HepG2 (cell line): ENCODE measurements around the gene CYYR1. TPM values are rescaled to one million over a fixed set of nuclear protein-coding genes. Genes with fewer than 3 reads are reported as not detected.

Experiments used
- ATAC-seq: fragments of 200-7000 bp; cut with Tn5 transposase; 3 replicates; pipeline ENCODE4 v1.9.1; 2020; ENCODE audit warnings: mild to moderate bottlenecking, moderate library complexity
- BruUV-seq: library from RNA; stranded (reverse); fragments of 400-500 nt; replicated peaks from 2 replicates; lab custom pipeline; 2021; lab: Mats Ljungman, UMichigan
- CTCF ChIA-PET: fragments of 300-600 bp; formaldehyde crosslinking; extraction: SDS; loops from one replicate; lab custom pipeline; 2021; ENCODE audit warnings: low total read pairs, inconsistent platforms, low intra/inter-chr PET ratio; lab: Yijun Ruan, JAX
- POLR2A ChIA-PET: fragments of 350-600 bp; sonication (Branson Sonifier 250); formaldehyde crosslinking; loops from one replicate; lab custom pipeline; 2020; ENCODE audit warnings: antibody characterized with exemption, inconsistent platforms; lab: Yijun Ruan, JAX
- DNase-seq: peaks from one replicate; pipeline ENCODE4 v3.0.0-alpha.2; 2015; ENCODE audit warnings: low spot score
- FAIRE-seq: peaks from 3 replicates; lab custom pipeline; 2011; peaks lifted over from hg19 to GRCh38; lab: Jason Lieb, UNC
- H2AFZ ChIP-seq: one replicate; pipeline ENCODE4 v1.6.1; 2011; ENCODE audit warnings: low read length, inconsistent platforms
- H3K27ac ChIP-seq: fragments of 300-600 bp; 3 replicates; pipeline ENCODE4 v1.8.0; 2011; ENCODE audit warnings: mixed run types, mild to moderate bottlenecking, mixed read lengths, low read length, inconsistent platforms; ENCODE audit not compliant: insufficient read depth; ENCODE audit errors: extremely low read length
- H3K27me3 ChIP-seq, 2 experiments: fragments of 200-600 bp in 1 of 2; 2 replicates in 1 of 2; 3 replicates in 1 of 2; pipeline versions ENCODE4 v1.6.0 to v1.8.0; 2011; ENCODE audit warnings: low read length in 2 of 2, mild to moderate bottlenecking in 2 of 2, moderate library complexity in 2 of 2, inconsistent platforms in 1 of 2; ENCODE audit not compliant: insufficient read depth in 2 of 2, control insufficient read depth in 1 of 2
- H3K36me3 ChIP-seq, 2 experiments: fragments of 200-600 bp in 1 of 2; replicated peaks in 1 of 2; 2 replicates in 1 of 2; 3 replicates in 1 of 2; pipeline versions ENCODE4 v1.5.1 to v1.8.0; 2011; ENCODE audit warnings: low read length in 2 of 2, inconsistent platforms in 1 of 2; ENCODE audit not compliant: insufficient read depth in 2 of 2, control insufficient read depth in 1 of 2
- H3K4me1 ChIP-seq: 2 replicates; pipeline ENCODE4 v1.5.1; 2012; ENCODE audit warnings: low read length, inconsistent platforms; ENCODE audit not compliant: insufficient read depth
- H3K4me2 ChIP-seq: 2 replicates; pipeline ENCODE4 v1.6.0; 2011; ENCODE audit warnings: low read depth, low read length, inconsistent platforms
- H3K4me3 ChIP-seq, 3 experiments: fragments of 200-600 bp in 1 of 3; sonication (generic), shearing (Covaris generic) in 1 of 3; replicated peaks in 1 of 3; 2 replicates each; pipeline ENCODE4 v1.5.1; 2011 to 2016; ENCODE audit warnings: low read length in 3 of 3, inconsistent platforms in 2 of 3, low read depth in 2 of 3, mild to moderate bottlenecking in 2 of 3, control low read depth in 1 of 3, mixed read lengths in 1 of 3; ENCODE audit not compliant: insufficient read depth in 1 of 3
- H3K79me2 ChIP-seq: one replicate; pipeline ENCODE4 v1.6.1; 2011; ENCODE audit warnings: low read length, inconsistent platforms; ENCODE audit not compliant: insufficient read depth
- H3K9ac ChIP-seq: 2 replicates; pipeline ENCODE4 v1.6.0; 2011; ENCODE audit warnings: mild to moderate bottlenecking, low read depth, low read length, inconsistent platforms; ENCODE audit not compliant: insufficient read depth
- H3K9me3 ChIP-seq: 2 replicates; pipeline ENCODE4 v1.5.1; 2012; ENCODE audit warnings: mild to moderate bottlenecking, low read length
- H4K20me1 ChIP-seq: 2 replicates; pipeline ENCODE4 v1.6.0; 2011; ENCODE audit warnings: inconsistent platforms, mild to moderate bottlenecking, low read length, moderate library complexity; ENCODE audit not compliant: insufficient read depth
- AKAP8 ChIP-seq: sonication (generic); formaldehyde crosslinking; IDR thresholded peaks from 2 replicates; pipeline ENCODE4 v1.5.1; 2020; ENCODE audit warnings: mild to moderate bottlenecking, missing genetic modification reagents
- BRD4 ChIP-seq: sonication (generic); formaldehyde crosslinking; IDR thresholded peaks from 2 replicates; pipeline ENCODE4 v1.4.0; 2020; ENCODE audit warnings: missing genetic modification reagents
- ZFX ChIP-seq: sonication (generic); formaldehyde crosslinking; IDR thresholded peaks from 2 replicates; pipeline ENCODE4 v1.4.0; 2020; ENCODE audit warnings: mild to moderate bottlenecking, low read depth, missing genetic modification reagents, moderate library complexity
- WGBS: methylation state at CpG from one replicate; pipeline ENCODE4 v1.1.6; 2017; ENCODE audit warnings: low lambda C conversion rate; 5-methylcytosine and 5-hydroxymethylcytosine counted together
- in situ Hi-C: cut with HindIII; loops from 2 replicates; pipeline ENCODE4 v1.10.0; 2017; ENCODE audit warnings: low pct_unique_long_range_greater_than_20kb; ENCODE audit not compliant: extremely low pct_ligation_motif_present
- intact Hi-C: fragments of 100-400 bp; cut with micrococcal nuclease; formaldehyde crosslinking; loops from one replicate; pipeline ENCODE4 v1.10.0; 2022; ENCODE audit not compliant: unreplicated experiment
- polyA plus RNA-seq, 8 experiments: library from polyadenylated mRNA; depleted of rRNA in 3 of 8; stranded (reverse) in 7 of 8; unstranded in 1 of 8; fragments of >200 nt; fragmentation: Illumina TruSeq in 4 of 8; extraction: Trizol in 4 of 8; gene quantifications; 2 replicates each; pipeline versions ENCODE4 v1.2.1 to v1.2.3, GENCODE V29; 2011 to 2016; ENCODE audit warnings: low read depth in 4 of 8, missing spikeins in 1 of 8, mixed read lengths in 1 of 8; ENCODE audit not compliant: insufficient read depth in 1 of 8
- total RNA-seq, 5 experiments: library from RNA; depleted of rRNA; stranded (reverse); fragments of >200 nt; fragmentation: Illumina TruSeq; extraction: Trizol; gene quantifications; 2 replicates each; pipeline ENCODE4 v1.2.3, GENCODE V29; 2016; ENCODE audit warnings: low read depth in 1 of 5
- TF ChIP-seq, protein P1 (sequence below): sonication (generic); formaldehyde crosslinking; IDR thresholded peaks from 2 replicates; pipeline ENCODE4 v1.5.1; 2020; ENCODE audit warnings: missing genetic modification reagents, mild to moderate bottlenecking, borderline replicate concordance
- TF ChIP-seq, protein P2 (sequence below): IDR thresholded peaks from 2 replicates; pipeline ENCODE4 v1.6.1; 2012; ENCODE audit warnings: low read depth, low read length, improper control_type of control experiment
- TF ChIP-seq, protein P3 (sequence below): sonication (generic); formaldehyde crosslinking; IDR thresholded peaks from 2 replicates; pipeline ENCODE4 v1.8.0; 2022; ENCODE audit warnings: missing genetic modification reagents, mild to moderate bottlenecking, inconsistent platforms, borderline replicate concordance
- TF ChIP-seq, protein P4 (sequence below): sonication (generic); formaldehyde crosslinking; IDR thresholded peaks from 2 replicates; pipeline ENCODE4 v1.4.0; 2020; ENCODE audit warnings: missing genetic modification reagents
- TF ChIP-seq, protein P5 (sequence below): sonication (generic); formaldehyde crosslinking; IDR thresholded peaks from 2 replicates; pipeline ENCODE4 v1.4.0; 2020; ENCODE audit warnings: low read depth, missing genetic modification reagents

The CYYR1 gene
- total and polyA plus RNA-seq, 2 of the 13 experiments (the other 11 are each of a cell fraction or from before 2014, with no cell fraction given): not detected

DNA sequence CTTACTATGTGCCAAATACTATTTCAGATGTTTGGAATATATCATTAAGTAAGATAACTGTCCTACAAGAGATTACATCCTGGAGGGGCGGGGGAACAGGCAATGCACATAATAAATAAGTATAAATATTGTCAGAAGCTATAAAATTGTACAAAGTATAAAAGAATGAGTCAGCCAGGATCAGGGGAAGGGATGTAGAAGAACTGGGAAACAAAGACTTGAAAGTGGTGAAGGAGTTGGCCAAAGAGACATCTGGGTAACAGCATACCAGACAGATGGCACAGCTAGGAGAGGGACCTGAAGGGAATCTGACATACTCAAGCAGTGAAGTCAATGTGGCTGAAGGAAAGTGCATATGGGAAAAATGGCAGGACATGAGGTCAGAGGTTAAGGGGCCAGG lies 53.9 kb downstream of the CYYR1 start:
- DNase-seq (no peak), ATAC-seq (no peak), FAIRE-seq (no peak)
- CTCF ChIA-PET: no interaction called here
- in situ Hi-C loops: no loop called here
- H3K4me2 ChIP-seq: no peak overlapping the region
- WGBS: 0% methylated on average over 1 of the region's 1 CpG
- no TSS peak for BruUV-seq
- H3K9me3 ChIP-seq: peaks cover 82% of the 10 kb centered on the region
- H3K9ac ChIP-seq: no peak overlapping the region
- H3K4me3 ChIP-seq: no peak overlapping the region
- H3K4me1 ChIP-seq: no peaks in the 10 kb centered on the region
- H3K79me2 ChIP-seq: no peaks in the 10 kb centered on the region
- POLR2A ChIA-PET: no interaction called here
- no peaks in the 10 kb centered on the region for H3K27me3 ChIP-seq
- intact Hi-C loops: no loop called here
- H3K27ac ChIP-seq: no peak overlapping the region
- no peaks in the 10 kb centered on the region for H4K20me1 ChIP-seq
- H2AFZ ChIP-seq: no peak overlapping the region
- H3K36me3 ChIP-seq: no peaks in the 10 kb centered on the region
- TF ChIP-seq, protein P1, sequence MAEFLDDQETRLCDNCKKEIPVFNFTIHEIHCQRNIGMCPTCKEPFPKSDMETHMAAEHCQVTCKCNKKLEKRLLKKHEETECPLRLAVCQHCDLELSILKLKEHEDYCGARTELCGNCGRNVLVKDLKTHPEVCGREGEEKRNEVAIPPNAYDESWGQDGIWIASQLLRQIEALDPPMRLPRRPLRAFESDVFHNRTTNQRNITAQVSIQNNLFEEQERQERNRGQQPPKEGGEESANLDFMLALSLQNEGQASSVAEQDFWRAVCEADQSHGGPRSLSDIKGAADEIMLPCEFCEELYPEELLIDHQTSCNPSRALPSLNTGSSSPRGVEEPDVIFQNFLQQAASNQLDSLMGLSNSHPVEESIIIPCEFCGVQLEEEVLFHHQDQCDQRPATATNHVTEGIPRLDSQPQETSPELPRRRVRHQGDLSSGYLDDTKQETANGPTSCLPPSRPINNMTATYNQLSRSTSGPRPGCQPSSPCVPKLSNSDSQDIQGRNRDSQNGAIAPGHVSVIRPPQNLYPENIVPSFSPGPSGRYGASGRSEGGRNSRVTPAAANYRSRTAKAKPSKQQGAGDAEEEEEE (CRISPR knock-in tag): no peak
- TF ChIP-seq, protein P2, sequence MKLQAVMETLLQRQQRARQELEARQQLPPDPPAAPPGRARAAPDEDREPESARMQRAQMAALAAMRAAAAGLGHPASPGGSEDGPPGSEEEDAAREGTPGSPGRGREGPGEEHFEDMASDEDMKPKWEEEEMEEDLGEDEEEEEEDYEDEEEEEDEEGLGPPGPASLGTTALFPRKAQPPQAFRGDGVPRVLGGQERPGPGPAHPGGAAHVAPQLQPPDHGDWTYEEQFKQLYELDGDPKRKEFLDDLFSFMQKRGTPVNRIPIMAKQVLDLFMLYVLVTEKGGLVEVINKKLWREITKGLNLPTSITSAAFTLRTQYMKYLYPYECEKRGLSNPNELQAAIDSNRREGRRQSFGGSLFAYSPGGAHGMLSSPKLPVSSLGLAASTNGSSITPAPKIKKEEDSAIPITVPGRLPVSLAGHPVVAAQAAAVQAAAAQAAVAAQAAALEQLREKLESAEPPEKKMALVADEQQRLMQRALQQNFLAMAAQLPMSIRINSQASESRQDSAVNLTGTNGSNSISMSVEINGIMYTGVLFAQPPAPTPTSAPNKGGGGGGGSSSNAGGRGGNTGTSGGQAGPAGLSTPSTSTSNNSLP: no peak
- TF ChIP-seq, protein P3, sequence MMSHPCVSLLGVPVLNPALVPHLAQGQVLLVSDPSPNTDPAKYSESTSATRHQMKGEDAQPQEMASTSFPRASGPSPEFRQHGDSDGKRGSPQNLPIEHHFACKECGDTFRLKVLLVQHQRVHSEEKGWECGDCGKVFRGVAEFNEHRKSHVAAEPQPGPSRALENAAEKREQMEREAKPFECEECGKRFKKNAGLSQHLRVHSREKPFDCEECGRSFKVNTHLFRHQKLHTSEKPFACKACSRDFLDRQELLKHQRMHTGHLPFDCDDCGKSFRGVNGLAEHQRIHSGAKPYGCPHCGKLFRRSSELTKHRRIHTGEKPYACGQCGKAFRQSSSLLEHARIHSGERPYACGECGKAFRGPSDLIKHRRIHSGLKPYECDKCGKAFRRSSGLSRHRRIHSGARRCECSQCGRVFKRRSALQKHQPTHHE (CRISPR knock-in tag): no peak
- no peak for TF ChIP-seq ZFX (CRISPR knock-in tag)
- no peak for TF ChIP-seq BRD4 (CRISPR knock-in tag)
- TF ChIP-seq, protein P4, sequence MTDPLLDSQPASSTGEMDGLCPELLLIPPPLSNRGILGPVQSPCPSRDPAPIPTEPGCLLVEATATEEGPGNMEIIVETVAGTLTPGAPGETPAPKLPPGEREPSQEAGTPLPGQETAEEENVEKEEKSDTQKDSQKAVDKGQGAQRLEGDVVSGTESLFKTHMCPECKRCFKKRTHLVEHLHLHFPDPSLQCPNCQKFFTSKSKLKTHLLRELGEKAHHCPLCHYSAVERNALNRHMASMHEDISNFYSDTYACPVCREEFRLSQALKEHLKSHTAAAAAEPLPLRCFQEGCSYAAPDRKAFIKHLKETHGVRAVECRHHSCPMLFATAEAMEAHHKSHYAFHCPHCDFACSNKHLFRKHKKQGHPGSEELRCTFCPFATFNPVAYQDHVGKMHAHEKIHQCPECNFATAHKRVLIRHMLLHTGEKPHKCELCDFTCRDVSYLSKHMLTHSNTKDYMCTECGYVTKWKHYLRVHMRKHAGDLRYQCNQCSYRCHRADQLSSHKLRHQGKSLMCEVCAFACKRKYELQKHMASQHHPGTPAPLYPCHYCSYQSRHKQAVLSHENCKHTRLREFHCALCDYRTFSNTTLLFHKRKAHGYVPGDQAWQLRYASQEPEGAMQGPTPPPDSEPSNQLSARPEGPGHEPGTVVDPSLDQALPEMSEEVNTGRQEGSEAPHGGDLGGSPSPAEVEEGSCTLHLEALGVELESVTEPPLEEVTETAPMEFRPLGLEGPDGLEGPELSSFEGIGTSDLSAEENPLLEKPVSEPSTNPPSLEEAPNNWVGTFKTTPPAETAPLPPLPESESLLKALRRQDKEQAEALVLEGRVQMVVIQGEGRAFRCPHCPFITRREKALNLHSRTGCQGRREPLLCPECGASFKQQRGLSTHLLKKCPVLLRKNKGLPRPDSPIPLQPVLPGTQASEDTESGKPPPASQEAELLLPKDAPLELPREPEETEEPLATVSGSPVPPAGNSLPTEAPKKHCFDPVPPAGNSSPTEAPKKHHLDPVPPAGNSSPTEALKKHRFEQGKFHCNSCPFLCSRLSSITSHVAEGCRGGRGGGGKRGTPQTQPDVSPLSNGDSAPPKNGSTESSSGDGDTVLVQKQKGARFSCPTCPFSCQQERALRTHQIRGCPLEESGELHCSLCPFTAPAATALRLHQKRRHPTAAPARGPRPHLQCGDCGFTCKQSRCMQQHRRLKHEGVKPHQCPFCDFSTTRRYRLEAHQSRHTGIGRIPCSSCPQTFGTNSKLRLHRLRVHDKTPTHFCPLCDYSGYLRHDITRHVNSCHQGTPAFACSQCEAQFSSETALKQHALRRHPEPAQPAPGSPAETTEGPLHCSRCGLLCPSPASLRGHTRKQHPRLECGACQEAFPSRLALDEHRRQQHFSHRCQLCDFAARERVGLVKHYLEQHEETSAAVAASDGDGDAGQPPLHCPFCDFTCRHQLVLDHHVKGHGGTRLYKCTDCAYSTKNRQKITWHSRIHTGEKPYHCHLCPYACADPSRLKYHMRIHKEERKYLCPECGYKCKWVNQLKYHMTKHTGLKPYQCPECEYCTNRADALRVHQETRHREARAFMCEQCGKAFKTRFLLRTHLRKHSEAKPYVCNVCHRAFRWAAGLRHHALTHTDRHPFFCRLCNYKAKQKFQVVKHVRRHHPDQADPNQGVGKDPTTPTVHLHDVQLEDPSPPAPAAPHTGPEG: no peak
- no peak for TF ChIP-seq AKAP8 (CRISPR knock-in tag)
- TF ChIP-seq, protein P5, sequence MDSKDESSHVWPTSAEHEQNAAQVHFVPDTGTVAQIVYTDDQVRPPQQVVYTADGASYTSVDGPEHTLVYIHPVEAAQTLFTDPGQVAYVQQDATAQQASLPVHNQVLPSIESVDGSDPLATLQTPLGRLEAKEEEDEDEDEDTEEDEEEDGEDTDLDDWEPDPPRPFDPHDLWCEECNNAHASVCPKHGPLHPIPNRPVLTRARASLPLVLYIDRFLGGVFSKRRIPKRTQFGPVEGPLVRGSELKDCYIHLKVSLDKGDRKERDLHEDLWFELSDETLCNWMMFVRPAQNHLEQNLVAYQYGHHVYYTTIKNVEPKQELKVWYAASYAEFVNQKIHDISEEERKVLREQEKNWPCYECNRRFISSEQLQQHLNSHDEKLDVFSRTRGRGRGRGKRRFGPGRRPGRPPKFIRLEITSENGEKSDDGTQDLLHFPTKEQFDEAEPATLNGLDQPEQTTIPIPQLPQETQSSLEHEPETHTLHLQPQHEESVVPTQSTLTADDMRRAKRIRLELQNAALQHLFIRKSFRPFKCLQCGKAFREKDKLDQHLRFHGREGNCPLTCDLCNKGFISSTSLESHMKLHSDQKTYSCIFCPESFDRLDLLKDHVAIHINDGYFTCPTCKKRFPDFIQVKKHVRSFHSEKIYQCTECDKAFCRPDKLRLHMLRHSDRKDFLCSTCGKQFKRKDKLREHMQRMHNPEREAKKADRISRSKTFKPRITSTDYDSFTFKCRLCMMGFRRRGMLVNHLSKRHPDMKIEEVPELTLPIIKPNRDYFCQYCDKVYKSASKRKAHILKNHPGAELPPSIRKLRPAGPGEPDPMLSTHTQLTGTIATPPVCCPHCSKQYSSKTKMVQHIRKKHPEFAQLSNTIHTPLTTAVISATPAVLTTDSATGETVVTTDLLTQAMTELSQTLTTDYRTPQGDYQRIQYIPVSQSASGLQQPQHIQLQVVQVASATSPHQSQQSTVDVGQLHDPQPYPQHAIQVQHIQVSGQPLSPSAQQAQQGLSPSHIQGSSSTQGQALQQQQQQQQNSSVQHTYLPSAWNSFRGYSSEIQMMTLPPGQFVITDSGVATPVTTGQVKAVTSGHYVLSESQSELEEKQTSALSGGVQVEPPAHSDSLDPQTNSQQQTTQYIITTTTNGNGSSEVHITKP (CRISPR knock-in tag): no peak
